OCI-LY1 (cell line): Measurements from ENCODE around the gene DNAJC15.

ENCODE experiments used
- EZH2 ChIP-seq: fragments of 200-600 bp; sonication (generic), shearing (Covaris generic); IDR thresholded peaks from 2 replicates; pipeline ENCODE4 v1.8.0; 2017; ENCODE audit warnings: borderline replicate concordance, mixed run types, mild to moderate bottlenecking, antibody characterized with exemption, low read length, moderate library complexity, mixed read lengths
- TF ChIP-seq, protein P1 (sequence below): fragments of 200-600 bp; sonication (generic), shearing (Covaris generic); IDR thresholded peaks from 2 replicates; pipeline ENCODE4 v1.5.1; 2017; ENCODE audit warnings: mild to moderate bottlenecking, antibody characterized with exemption, low read length, moderate library complexity, mixed read lengths

DNA sequence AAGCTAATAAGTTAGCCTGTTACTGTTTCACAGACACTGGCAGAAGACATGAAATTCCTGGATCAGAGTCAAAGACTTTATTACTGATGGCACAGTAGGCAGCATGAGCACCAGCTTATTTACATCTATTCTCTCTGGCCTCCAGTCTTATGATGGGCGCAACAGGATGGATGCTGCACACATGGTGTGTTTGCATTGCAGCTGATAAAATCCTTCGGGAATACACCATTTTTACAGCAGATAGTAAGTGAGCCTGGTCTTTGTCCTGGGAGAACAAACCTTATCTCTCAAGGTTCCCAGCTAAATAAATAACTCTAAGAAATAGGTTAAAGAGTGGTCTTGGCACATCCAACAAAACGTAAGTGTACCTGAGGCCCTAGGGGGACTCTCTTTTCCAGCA lies 47.3 kb upstream of the DNAJC15 start:
- TF ChIP-seq, protein P1, sequence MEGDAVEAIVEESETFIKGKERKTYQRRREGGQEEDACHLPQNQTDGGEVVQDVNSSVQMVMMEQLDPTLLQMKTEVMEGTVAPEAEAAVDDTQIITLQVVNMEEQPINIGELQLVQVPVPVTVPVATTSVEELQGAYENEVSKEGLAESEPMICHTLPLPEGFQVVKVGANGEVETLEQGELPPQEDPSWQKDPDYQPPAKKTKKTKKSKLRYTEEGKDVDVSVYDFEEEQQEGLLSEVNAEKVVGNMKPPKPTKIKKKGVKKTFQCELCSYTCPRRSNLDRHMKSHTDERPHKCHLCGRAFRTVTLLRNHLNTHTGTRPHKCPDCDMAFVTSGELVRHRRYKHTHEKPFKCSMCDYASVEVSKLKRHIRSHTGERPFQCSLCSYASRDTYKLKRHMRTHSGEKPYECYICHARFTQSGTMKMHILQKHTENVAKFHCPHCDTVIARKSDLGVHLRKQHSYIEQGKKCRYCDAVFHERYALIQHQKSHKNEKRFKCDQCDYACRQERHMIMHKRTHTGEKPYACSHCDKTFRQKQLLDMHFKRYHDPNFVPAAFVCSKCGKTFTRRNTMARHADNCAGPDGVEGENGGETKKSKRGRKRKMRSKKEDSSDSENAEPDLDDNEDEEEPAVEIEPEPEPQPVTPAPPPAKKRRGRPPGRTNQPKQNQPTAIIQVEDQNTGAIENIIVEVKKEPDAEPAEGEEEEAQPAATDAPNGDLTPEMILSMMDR: no peak
- no peak for TF ChIP-seq EZH2
